K562 (cell line): ENCODE measurements around the gene CEP70. TPM values are rescaled to one million over a fixed set of nuclear protein-coding genes. Genes with fewer than 3 reads are reported as not detected.

Experiments
- ARHGAP35 ChIP-seq: fragments of 450-650 bp; IDR thresholded peaks from 2 replicates; pipeline ENCODE4 v1.6.1; 2018; ENCODE audit not compliant: partially characterized antibody
- ATF3 ChIP-seq, 2 experiments: fragments of 450-650 bp in 1 of 2; sonication (generic) in 1 of 2; formaldehyde crosslinking in 1 of 2; IDR thresholded peaks in 1 of 2; conservative IDR thresholded peaks in 1 of 2; 2 replicates each; pipeline versions ENCODE4 v1.6.1 to v1.8.1; 2016 to 2023; ENCODE audit warnings: mild to moderate bottlenecking in 2 of 2, moderate library complexity in 2 of 2, inconsistent platforms in 1 of 2, missing genetic modification reagents in 1 of 2
- ATF7 ChIP-seq: fragments of 450-650 bp; IDR thresholded peaks from 2 replicates; pipeline ENCODE4 v1.7.1; 2014; ENCODE audit warnings: mild to moderate bottlenecking, moderate library complexity
- C11orf30 ChIP-seq: fragments of 450-650 bp; IDR thresholded peaks from 2 replicates; pipeline ENCODE4 v1.6.1; 2016; ENCODE audit warnings: low read depth, mild to moderate bottlenecking
- CBX3 ChIP-seq, 2 experiments: IDR thresholded peaks; 1 replicate in 1 of 2; 2 replicates in 1 of 2; pipeline ENCODE4 v1.6.1; 2012; ENCODE audit warnings: inconsistent platforms in 2 of 2, low read length in 2 of 2, borderline replicate concordance in 1 of 2, control low read depth in 1 of 2
- DPF2 ChIP-seq: fragments of 450-650 bp; IDR thresholded peaks from 2 replicates; pipeline ENCODE4 v1.6.1; 2016
- GATAD2B ChIP-seq: fragments of 450-650 bp; IDR thresholded peaks from 2 replicates; pipeline ENCODE4 v1.6.1; 2017; ENCODE audit warnings: mild to moderate bottlenecking, borderline replicate concordance
- HMG20B ChIP-seq: fragments of 250-450 bp; sonication (Bioruptor Pico); IDR thresholded peaks from 2 replicates; pipeline ENCODE4 v1.5.0; 2021; ENCODE audit warnings: mild to moderate bottlenecking
- IFI16 ChIP-seq: fragments of 250-450 bp; sonication (Bioruptor Pico); IDR thresholded peaks from 2 replicates; pipeline ENCODE4 v2.1.2; 2022; ENCODE audit warnings: mild to moderate bottlenecking, inconsistent platforms
- JUND ChIP-seq, 2 experiments: IDR thresholded peaks; 2 replicates in 1 of 2; 3 replicates in 1 of 2; pipeline ENCODE4 v1.6.1; 2011; ENCODE audit warnings: borderline replicate concordance in 2 of 2, low read depth in 2 of 2, low read length in 2 of 2, improper control_type of control experiment in 1 of 2, missing biosample characterization in 1 of 2, missing genetic modification characterization in 1 of 2, missing genetic modification reagents in 1 of 2
- MYBL2 ChIP-seq, 2 experiments: fragments of 450-650 bp in 1 of 2; sonication (generic) in 1 of 2; formaldehyde crosslinking in 1 of 2; IDR thresholded peaks; 2 replicates each; pipeline versions ENCODE4 v1.6.1 to v1.8.1; 2017 to 2022; ENCODE audit warnings: borderline replicate concordance in 1 of 2, inconsistent platforms in 1 of 2, low read depth in 1 of 2, mild to moderate bottlenecking in 1 of 2, missing genetic modification reagents in 1 of 2, moderate library complexity in 1 of 2
- NCOA2 ChIP-seq, 2 experiments: fragments of 450-650 bp; IDR thresholded peaks; 2 replicates each; pipeline ENCODE4 v1.6.1; 2018; ENCODE audit warnings: mild to moderate bottlenecking in 2 of 2, moderate library complexity in 1 of 2; ENCODE audit not compliant: partially characterized antibody in 2 of 2
- NFE2 ChIP-seq: IDR thresholded peaks from 2 replicates; pipeline ENCODE4 v1.6.1; 2014; ENCODE audit warnings: antibody characterized with exemption, low read depth
- RFX7 ChIP-seq: fragments of 250-450 bp; sonication (Bioruptor Pico); IDR thresholded peaks from 2 replicates; pipeline ENCODE4 v1.5.1; 2021; ENCODE audit warnings: mild to moderate bottlenecking
- SOX6 ChIP-seq: fragments of 450-650 bp; IDR thresholded peaks from 2 replicates; pipeline ENCODE4 v1.6.1; 2014; ENCODE audit warnings: mild to moderate bottlenecking
- TEAD1 ChIP-seq, 2 experiments: fragments of 450-650 bp in 1 of 2; sonication (generic) in 1 of 2; formaldehyde crosslinking; IDR thresholded peaks; 2 replicates each; pipeline versions ENCODE4 v1.4.0 to v1.8.0; 2020 to 2022; ENCODE audit warnings: mild to moderate bottlenecking in 2 of 2, missing genetic modification reagents in 1 of 2
- ZBTB7A ChIP-seq: IDR thresholded peaks from 2 replicates; pipeline ENCODE4 v1.6.1; 2011; ENCODE audit warnings: low read depth, mild to moderate bottlenecking, low read length, moderate library complexity, borderline replicate concordance; ENCODE audit not compliant: control insufficient read depth
- ZC3H4 ChIP-seq: sonication (generic); formaldehyde crosslinking; IDR thresholded peaks from 2 replicates; pipeline ENCODE4 v1.9.0; 2021; ENCODE audit warnings: missing genetic modification reagents, borderline replicate concordance
- ZNF175 ChIP-seq: fragments of 200-800 bp; sonication (Bioruptor generic); IDR thresholded peaks from 2 replicates; pipeline ENCODE4 v1.6.1; 2016; ENCODE audit warnings: low read depth, mild to moderate bottlenecking, missing genetic modification characterization, missing compliant biosample characterization
- ZNF639 ChIP-seq, 2 experiments: fragments of 200-800 bp in 1 of 2; sonication (Bioruptor generic) in 1 of 2; sonication (generic) in 1 of 2; formaldehyde crosslinking in 1 of 2; IDR thresholded peaks in 1 of 2; conservative IDR thresholded peaks in 1 of 2; 2 replicates each; pipeline versions ENCODE4 v1.5.0 to v1.6.1; 2016 to 2020; ENCODE audit warnings: missing compliant biosample characterization in 1 of 2, missing genetic modification characterization in 1 of 2, missing genetic modification reagents in 1 of 2
- polyA plus RNA-seq, 8 experiments: library from polyadenylated mRNA; depleted of rRNA in 4 of 8; stranded (reverse) in 5 of 8; unstranded in 3 of 8; fragments of >200 nt; fragmentation: Nextera tagmentation in 2 of 8; fragmentation: Illumina TruSeq in 1 of 8; extraction: Ambion mirVana in 2 of 8; extraction: Trizol in 1 of 8; gene quantifications; 2 replicates each; pipeline versions ENCODE4 v1.2.1 to v1.2.3, GENCODE V29; 2011 to 2014; ENCODE audit warnings: inconsistent platforms in 1 of 8, missing spikeins in 1 of 8
- total RNA-seq, 7 experiments: library from RNA; depleted of rRNA in 6 of 7; stranded (reverse); fragments of >200 nt in 6 of 7; fragmentation: Illumina TruSeq in 2 of 7; extraction: Trizol in 2 of 7; gene quantifications; 2 replicates each; pipeline versions ENCODE4 v1.2.1 to v1.2.3, GENCODE V29; 2011 to 2021; ENCODE audit warnings: low replicate concordance in 1 of 7
- TF ChIP-seq, protein P1 (sequence below): fragments of 200-800 bp; sonication (Bioruptor generic); IDR thresholded peaks from 2 replicates; pipeline ENCODE4 v1.6.1; 2017; ENCODE audit warnings: missing genetic modification characterization, missing compliant biosample characterization
- TF ChIP-seq, protein P2 (sequence below): sonication (generic); formaldehyde crosslinking; IDR thresholded peaks from 2 replicates; pipeline ENCODE4 v1.8.0; 2022; ENCODE audit warnings: mild to moderate bottlenecking, missing genetic modification reagents

Gene CEP70
- total and polyA plus RNA-seq, 9 of the 15 experiments (the other 6 are each of a cell fraction or from before 2014, with no cell fraction given) = 16.1 to 31.5 (median 23.4) TPM

DNA sequence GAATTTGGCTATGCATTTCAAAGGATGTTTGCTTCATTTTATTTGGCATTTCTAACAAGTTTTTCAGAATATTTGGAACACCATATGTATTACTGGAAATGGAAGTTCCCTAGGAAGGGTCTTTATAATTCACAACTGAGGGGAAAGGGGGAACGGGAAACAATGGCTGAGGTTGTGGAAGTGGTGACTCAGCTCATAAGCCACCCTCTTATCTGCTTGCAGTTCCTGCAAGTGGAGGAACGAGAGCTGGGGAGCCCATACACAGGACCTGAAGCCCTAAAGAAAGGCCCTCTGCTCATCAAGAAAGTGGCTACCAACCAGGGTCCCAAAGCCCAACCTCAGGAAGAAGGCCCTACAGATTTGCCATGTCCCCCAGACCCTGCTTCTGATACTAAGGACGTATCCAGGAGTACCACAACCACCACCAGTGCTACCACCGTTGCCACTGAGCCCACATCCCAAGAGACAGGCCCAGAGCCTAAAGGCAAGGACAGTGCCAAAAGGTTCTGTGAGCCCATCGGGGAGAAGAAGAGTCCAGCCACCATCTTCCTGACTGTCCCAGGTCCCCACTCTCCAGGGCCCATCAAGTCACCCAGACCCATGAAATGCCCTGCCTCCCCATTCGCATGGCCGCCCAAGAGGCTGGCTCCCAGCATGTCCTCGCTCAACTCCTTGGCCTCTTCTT is 121.8 kb downstream of the CEP70 start (continued):
- no peak for TF ChIP-seq HMG20B (CRISPR knock-in tag)
- 0 out of 2 replicates have a peak, but pooled peaks have one; percentile 50 for TF ChIP-seq JUND (IDR thresholded peaks at IDR 0.05; ENCODE audit: borderline replicate concordance, low read depth, low read length)
- peak; percentile 51; the same call in 1 of the 3 replicates for TF ChIP-seq JUND (tag; IDR thresholded peaks at IDR 0.05; ENCODE audit: borderline replicate concordance, low read depth, low read length)
- TF ChIP-seq ZNF639 (CRISPR knock-in tag; conservative IDR thresholded peaks at IDR 0.05 in 1 of 2, IDR thresholded peaks at IDR 0.05 in 1 of 2) = no peak
- no peak for TF ChIP-seq MYBL2 (IDR thresholded peaks at IDR 0.05; ENCODE audit: low read depth)
- no peak for TF ChIP-seq MYBL2 (CRISPR knock-in tag; IDR thresholded peaks at IDR 0.05; ENCODE audit: borderline replicate concordance)
- 0 out of 2 replicates have a peak, but pooled peaks have one; percentile 14 for TF ChIP-seq ZBTB7A
- no peak for TF ChIP-seq IFI16
- TF ChIP-seq ARHGAP35 = no peak
- TF ChIP-seq ATF7 = no peak
- no peak for TF ChIP-seq ZNF175 (CRISPR knock-in tag)
- 0 out of 2 replicates have a peak, but pooled peaks have one; percentile 20 for TF ChIP-seq DPF2
- TF ChIP-seq, protein P1, sequence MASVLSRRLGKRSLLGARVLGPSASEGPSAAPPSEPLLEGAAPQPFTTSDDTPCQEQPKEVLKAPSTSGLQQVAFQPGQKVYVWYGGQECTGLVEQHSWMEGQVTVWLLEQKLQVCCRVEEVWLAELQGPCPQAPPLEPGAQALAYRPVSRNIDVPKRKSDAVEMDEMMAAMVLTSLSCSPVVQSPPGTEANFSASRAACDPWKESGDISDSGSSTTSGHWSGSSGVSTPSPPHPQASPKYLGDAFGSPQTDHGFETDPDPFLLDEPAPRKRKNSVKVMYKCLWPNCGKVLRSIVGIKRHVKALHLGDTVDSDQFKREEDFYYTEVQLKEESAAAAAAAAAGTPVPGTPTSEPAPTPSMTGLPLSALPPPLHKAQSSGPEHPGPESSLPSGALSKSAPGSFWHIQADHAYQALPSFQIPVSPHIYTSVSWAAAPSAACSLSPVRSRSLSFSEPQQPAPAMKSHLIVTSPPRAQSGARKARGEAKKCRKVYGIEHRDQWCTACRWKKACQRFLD (CRISPR knock-in tag) = no peak
- peak; percentile 58 for TF ChIP-seq NFE2
- TF ChIP-seq GATAD2B = no peak
- TF ChIP-seq, protein P2, sequence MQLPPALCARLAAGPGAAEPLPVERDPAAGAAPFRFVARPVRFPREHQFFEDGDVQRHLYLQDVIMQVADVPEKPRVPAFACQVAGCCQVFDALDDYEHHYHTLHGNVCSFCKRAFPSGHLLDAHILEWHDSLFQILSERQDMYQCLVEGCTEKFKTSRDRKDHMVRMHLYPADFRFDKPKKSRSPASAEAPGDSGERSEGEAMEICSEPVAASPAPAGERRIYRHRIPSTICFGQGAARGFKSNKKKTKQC (CRISPR knock-in tag) = no peak
- TF ChIP-seq C11orf30 = peak; percentile 57
- TF ChIP-seq RFX7 (CRISPR knock-in tag) = no peak
- TF ChIP-seq ATF3 (IDR thresholded peaks at IDR 0.05) = peak; percentile 17; the same call in 1 of the 2 replicates
- no peak for TF ChIP-seq ATF3 (CRISPR knock-in tag; conservative IDR thresholded peaks at IDR 0.05)
- no peak for TF ChIP-seq ZC3H4 (CRISPR knock-in tag)
- no peak for TF ChIP-seq NCOA2 (IDR thresholded peaks at IDR 0.05; ENCODE audit: partially characterized antibody in 2 of 2)
- TF ChIP-seq SOX6 = no peak
- no peak for TF ChIP-seq CBX3 (IDR thresholded peaks at IDR 0.05; ENCODE audit: borderline replicate concordance in 1 of 2, low read length in 2 of 2)
- TF ChIP-seq TEAD1 (CRISPR knock-in tag; IDR thresholded peaks at IDR 0.05) = no peak
